Measurements from ENCODE around the gene DSCAM. TPM values are rescaled to one million over a fixed set of nuclear protein-coding genes. Genes with fewer than 3 reads are reported as not detected.

Gene DSCAM
- total RNA-seq, 4 donors from 2014 or later: not detected

- no peak overlapping the region for H3K4me3 ChIP-seq
- WGBS, 2 donors (ENCODE audit: low coverage in 1 of 2): 99 to 100% methylated on average over 2 to 16 of the region's 18 CpGs
- no peak for ATAC-seq
- H3K36me3 ChIP-seq: no peaks in the 10 kb centered on the region
- H3K27ac ChIP-seq: no peak overlapping the region
- no peaks in the 10 kb centered on the region for H3K27me3 ChIP-seq
- no peaks in the 10 kb centered on the region for H3K9me3 ChIP-seq
- H3K4me1 ChIP-seq: no peaks in the 10 kb centered on the region
- TF ChIP-seq POLR2A (IDR thresholded peaks at IDR 0.05) (no peak), EP300 (IDR thresholded peaks at IDR 0.05) (no peak), POLR2AphosphoS5 (IDR thresholded peaks at IDR 0.05) (no peak), CTCF (IDR thresholded peaks at IDR 0.05) (no peak)
Measured at GRCh38 chr21:40339050-40339449, 507.9 kb downstream of the DSCAM start.

- Histone ChIP-seq H3K27ac (no peak overlapping the region), H3K9me3 (no peaks in the 10 kb centered on the region), H3K4me1 (no peaks in the 10 kb centered on the region), H3K36me3 (no peaks in the 10 kb centered on the region), H3K4me3 (no peak overlapping the region), H3K27me3 (no peaks in the 10 kb centered on the region)
- TF ChIP-seq POLR2A (IDR thresholded peaks at IDR 0.05) (no peak), CTCF (IDR thresholded peaks at IDR 0.05) (no peak), EP300 (IDR thresholded peaks at IDR 0.05) (no peak), POLR2AphosphoS5 (IDR thresholded peaks at IDR 0.05) (no peak)
- WGBS, 2 donors (ENCODE audit: low coverage in 1 of 2): 85 to 89% methylated on average over 13 of the region's 13 CpGs
- no peak for ATAC-seq
Measured at GRCh38 chr21:40337981-40338380, 509.0 kb downstream of the DSCAM start.

- TF ChIP-seq POLR2AphosphoS5 (IDR thresholded peaks at IDR 0.05): no peak
- TF ChIP-seq EP300 (IDR thresholded peaks at IDR 0.05): no peak
- no peak for TF ChIP-seq CTCF (IDR thresholded peaks at IDR 0.05)
- TF ChIP-seq POLR2A (IDR thresholded peaks at IDR 0.05): no peak
- Histone ChIP-seq H3K4me3 (no peak overlapping the region), H3K4me1 (no peaks in the 10 kb centered on the region), H3K27me3 (no peaks in the 10 kb centered on the region), H3K36me3 (no peaks in the 10 kb centered on the region), H3K9me3 (no peaks in the 10 kb centered on the region), H3K27ac (no peak overlapping the region)
- WGBS, 2 donors (ENCODE audit: low coverage in 1 of 2): 17 to 34% methylated on average over 5 of the region's 5 CpGs
- no peak for ATAC-seq
Measured at GRCh38 chr21:40335704-40336103, 511.3 kb downstream of the DSCAM start.

GRCh38 chr21:40334159-40334558 lies 512.8 kb downstream of the DSCAM start:
- WGBS, 2 donors (ENCODE audit: low coverage in 1 of 2): 88% methylated on average over 6 of the region's 6 CpGs
- Histone ChIP-seq H3K36me3 (no peaks in the 10 kb centered on the region), H3K4me1 (no peaks in the 10 kb centered on the region), H3K4me3 (no peak overlapping the region), H3K9me3 (no peaks in the 10 kb centered on the region), H3K27ac (no peak overlapping the region), H3K27me3 (no peaks in the 10 kb centered on the region)
- TF ChIP-seq POLR2AphosphoS5 (IDR thresholded peaks at IDR 0.05) (no peak), CTCF (IDR thresholded peaks at IDR 0.05) (no peak), EP300 (IDR thresholded peaks at IDR 0.05) (no peak), POLR2A (IDR thresholded peaks at IDR 0.05) (no peak)
- no peak for ATAC-seq

- no peaks in the 10 kb centered on the region for H3K4me1 ChIP-seq
- ATAC-seq: no peak
- no peaks in the 10 kb centered on the region for H3K36me3 ChIP-seq
- H3K4me3 ChIP-seq: no peak overlapping the region
- H3K27ac ChIP-seq: no peak overlapping the region
- H3K9me3 ChIP-seq: no peaks in the 10 kb centered on the region
- TF ChIP-seq CTCF (IDR thresholded peaks at IDR 0.05): no peak
- H3K27me3 ChIP-seq: no peaks in the 10 kb centered on the region
- 78 to 92% methylated on average over 4 of the region's 4 CpGs for WGBS, 2 donors (ENCODE audit: low coverage in 1 of 2)
Measured at GRCh38 chr21:40333731-40334130, 513.2 kb downstream of the DSCAM start.

Data from gastroesophageal sphincter (tissue), 4 donors.